ENCODE results near the gene FNDC3B.

Gene FNDC3B

DNA sequence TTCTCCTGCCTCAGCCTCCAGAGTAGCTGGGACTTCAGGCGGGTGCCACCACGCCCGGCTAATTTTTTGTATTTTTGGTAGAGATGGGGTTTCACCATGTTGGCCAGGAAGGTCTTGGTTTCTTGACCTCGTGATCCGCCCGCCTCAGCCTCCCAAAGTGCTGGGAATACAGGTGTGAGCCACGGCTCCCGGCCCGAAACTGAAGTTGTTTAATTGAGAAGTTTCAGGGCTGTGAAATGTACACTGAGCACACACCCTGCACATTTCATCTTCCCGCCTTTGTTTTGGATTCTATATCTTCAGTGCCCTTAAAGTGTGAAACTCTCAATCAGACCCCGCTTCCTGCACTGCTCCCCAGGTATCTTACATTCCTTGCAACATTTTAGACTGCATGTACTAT is 149.1 kb downstream of the FNDC3B start:
- no peak for DNase-seq (ENCODE audit: low read depth, low spot score)

DNA sequence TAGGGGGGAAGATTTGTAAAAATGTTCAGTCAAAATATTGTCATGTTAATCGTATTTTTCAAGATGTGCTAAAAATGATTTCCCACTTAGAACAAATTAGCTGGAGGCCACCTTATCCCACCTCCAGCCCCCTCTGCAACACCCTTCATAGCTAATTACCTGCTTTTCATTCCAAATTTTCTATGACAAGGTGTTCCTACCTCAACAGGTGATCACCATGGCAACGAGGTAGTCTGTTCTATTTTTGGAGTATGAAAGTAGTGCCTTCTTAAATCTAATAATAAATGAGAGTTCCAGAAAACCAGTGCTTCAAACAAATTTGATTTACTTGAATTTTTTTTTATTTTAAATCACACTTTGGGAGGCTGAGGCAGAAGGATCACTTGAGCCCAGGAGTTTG is 149.8 kb downstream of the FNDC3B start:
- no peak for DNase-seq (ENCODE audit: low read depth, low spot score)

GRCh38 chr3:172189987-172190603 is 150.7 kb downstream of the FNDC3B start:
- DNase-seq (ENCODE audit: low read depth, low spot score): no peak

GRCh38 chr3:172190980-172191379 is 151.6 kb downstream of the FNDC3B start:
- DNase-seq (ENCODE audit: low read depth, low spot score): no peak

GRCh38 chr3:172191629-172192028 is 152.3 kb downstream of the FNDC3B start:
- DNase-seq (ENCODE audit: low read depth, low spot score): no peak

DNA sequence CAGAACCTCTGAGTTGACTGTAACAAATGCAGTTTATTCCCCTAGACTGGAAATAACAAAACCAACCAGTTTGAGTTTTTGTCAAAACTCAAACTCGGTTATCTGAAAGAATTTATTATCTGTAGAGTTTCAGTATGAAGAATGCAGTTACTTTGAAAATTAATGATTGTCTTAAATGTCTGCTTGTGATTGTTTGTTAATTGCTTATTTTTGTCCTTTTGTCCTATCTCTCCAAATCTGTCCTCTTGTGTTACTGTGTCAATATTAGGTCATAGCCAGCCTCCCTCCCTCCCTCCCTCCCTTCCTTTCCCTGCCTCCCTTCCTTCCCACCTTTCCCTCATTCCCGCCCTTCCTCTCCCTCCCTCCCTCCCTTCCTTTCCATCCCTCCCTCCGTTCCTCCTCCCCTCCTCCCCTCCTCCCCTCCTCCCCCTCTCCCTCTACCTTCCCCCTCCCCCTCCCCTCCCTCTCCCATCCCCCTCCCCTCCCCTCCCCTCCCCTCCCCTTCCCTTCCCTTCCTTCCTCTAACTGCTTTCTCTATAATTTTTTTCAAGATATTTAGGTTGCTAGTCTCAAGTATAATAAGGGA is 153.5 kb downstream of the FNDC3B start:
- no peak for DNase-seq (ENCODE audit: low read depth, low spot score)

DNA sequence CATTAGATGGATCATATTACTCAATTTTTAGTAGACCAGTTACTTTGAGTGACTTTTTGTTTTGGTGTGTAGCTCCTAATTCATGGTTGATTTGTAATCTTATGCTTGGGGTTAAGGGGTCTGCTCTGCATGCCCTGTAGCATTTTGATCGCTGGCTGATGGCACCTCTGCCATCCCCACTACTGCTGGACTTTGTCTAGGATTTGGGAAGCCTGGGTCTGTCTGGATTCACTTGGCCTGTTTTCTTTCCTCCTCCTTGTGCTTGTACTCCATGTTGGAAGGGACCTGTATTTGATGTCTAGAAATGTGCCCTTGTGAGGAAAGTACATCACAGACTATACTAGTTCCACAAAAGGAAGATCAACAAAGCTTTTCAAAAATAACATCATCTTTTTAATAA is 154.1 kb downstream of the FNDC3B start:
- DNase-seq (ENCODE audit: low read depth, low spot score): no peak

- peak; percentile 62 for DNase-seq (ENCODE audit: low read depth, low spot score)
Observed at GRCh38 chr3:172194702-172195406, 155.5 kb downstream of the FNDC3B start.

GRCh38 chr3:172195407-172195754 is 156.0 kb downstream of the FNDC3B start:
- no peak for DNase-seq (ENCODE audit: low read depth, low spot score)

DNA sequence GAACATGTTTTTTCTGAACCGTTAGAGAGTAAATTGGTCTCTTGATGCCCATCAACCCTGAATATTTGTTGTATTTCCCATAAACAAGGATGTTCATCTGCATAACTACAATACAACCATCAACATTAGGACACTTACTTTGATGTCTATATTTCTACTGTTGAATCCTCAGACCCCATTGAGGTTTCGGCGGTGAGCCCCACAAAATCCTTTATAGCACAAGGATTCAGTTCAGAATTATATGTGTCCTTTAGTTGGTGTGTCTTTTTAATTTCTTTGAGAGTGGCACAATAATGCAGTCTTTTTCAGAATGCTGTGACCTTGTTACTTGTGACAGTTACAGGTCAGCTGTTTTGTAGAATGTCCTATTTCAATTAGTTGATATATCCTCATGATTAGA is 158.0 kb downstream of the FNDC3B start:
- DNase-seq (ENCODE audit: low read depth, low spot score): no peak

GRCh38 chr3:172198428-172198827 is 159.1 kb downstream of the FNDC3B start:
- no peak for DNase-seq (ENCODE audit: low read depth, low spot score)

DNA sequence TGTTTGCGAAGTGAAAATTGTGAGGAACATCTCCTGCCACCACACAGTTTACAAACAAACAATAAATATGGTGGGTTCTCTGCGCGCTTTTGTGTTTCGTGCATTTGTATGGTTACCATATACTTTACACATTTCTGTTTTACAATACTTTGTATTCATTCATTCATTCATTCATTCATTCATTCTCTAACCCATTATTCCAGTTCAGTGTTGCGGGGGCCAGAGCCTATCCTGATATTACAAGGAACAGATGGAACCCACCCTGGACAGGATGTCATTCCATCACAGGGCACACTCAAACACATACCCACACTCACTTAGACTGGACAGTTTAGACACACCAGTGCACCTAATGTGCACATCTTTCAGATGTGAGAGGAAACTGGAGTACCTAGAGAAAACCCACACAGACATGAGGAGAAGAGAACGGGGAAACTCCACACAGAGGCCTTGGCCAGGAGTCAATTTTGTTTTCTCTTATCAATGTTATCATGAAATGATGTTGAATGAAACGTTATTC is 160.5 kb downstream of the FNDC3B start:
- DNase-seq (ENCODE audit: low read depth, low spot score): no peak

DNA sequence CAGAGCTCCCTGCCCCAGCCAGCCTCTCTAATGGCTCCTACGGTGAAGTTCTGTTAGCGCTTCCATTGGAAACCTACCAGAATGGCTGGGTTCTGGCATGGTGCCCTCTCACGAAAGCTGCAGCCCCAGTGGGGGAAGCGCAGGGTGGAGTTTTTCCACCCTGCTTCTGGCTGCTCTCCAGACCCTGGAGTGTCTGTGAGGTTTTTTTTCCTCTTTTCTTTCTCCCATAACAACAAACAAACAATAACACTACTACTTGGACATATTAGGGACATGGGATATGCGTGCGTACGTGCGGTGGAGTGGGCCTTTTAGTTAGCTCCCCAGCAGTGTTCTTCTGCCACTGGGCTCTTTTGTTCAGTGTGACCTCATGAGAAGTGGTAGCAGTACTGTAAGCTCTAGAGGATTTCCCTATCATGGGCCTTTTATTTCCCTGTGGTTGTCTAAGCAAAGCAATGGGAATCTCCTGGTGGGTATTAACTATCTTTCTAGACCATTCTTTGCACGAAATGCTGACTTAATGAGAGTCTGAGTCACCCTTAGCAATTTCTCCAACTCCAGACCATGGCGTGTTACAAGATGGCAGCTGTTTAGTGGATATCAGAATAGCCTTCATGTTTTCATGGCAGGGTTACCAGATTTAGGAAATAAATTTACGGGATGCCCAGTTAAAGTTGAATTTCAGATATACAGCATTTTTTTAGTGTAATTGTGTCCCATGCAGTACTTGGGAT is 161.9 kb downstream of the FNDC3B start:
- DNase-seq (ENCODE audit: low read depth, low spot score): peak; percentile 93

DNA sequence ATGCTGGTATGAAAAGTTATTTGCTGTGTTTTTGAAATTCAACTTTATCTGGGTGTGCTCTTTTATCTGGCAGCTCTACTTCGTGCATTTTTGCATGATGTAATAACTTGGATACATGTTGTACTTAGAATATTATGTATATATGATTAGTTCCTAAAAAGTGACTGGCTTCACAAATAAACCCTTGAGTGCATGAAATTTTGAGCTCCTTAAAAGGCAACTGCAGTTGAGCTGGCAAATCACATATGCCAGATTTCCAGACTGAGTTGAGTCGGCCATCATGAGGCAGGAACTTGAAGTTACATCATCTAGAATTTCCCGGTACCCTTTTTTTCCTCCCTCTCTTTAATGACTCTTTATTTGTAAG is 162.5 kb downstream of the FNDC3B start:
- peak; percentile 77 for DNase-seq (ENCODE audit: low read depth, low spot score)

- no peak for DNase-seq (ENCODE audit: low read depth, low spot score)
Observed at GRCh38 chr3:172202797-172203196, 163.4 kb downstream of the FNDC3B start.

GRCh38 chr3:172203522-172204258 is 164.3 kb downstream of the FNDC3B start:
- DNase-seq (ENCODE audit: low read depth, low spot score): peak; percentile 55

GRCh38 chr3:172204716-172205115 is 165.3 kb downstream of the FNDC3B start:
- peak; percentile 55 for DNase-seq (ENCODE audit: low read depth, low spot score)

- DNase-seq (ENCODE audit: low read depth, low spot score): no peak
Observed at GRCh38 chr3:172208586-172209332, 169.4 kb downstream of the FNDC3B start.

GRCh38 chr3:172209333-172210321 is 170.2 kb downstream of the FNDC3B start:
- DNase-seq (ENCODE audit: low read depth, low spot score): no peak

DNA sequence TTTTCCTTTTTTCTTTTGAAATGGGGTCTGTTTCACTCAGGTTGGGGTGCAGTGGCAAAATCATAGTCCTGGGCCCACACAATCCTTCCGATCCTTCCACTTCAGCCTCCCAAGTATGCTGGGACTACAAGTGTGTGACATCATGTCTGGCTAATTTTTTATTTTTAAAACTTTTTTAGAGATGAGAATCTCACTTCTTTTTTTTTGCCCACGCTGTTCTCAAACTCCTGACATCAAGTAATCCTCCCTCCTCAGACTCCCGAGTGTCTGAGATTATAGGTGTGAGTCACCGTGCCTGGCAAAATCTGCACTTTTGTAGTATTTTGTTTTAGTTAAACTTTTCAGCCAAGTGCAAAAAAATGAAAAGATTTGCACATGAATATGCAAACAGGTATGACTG is 171.0 kb downstream of the FNDC3B start:
- no peak for DNase-seq (ENCODE audit: low read depth, low spot score)

Data from astrocyte of the hippocampus (primary cell).